Activated CD8-positive, alpha-beta memory T cell treated with anti-CD3 and anti-CD28 coated beads for 36 hours (primary cell): ENCODE measurements around the gene FAM210B. TPM values are rescaled to one million over a fixed set of nuclear protein-coding genes. Genes with fewer than 3 reads are reported as not detected.

Source experiments
- CTCF ChIA-PET: fragments of 350-600 bp; sonication (Branson Sonifier 250); formaldehyde crosslinking; loops from one replicate; lab custom pipeline; 2021; ENCODE audit warnings: antibody characterized with exemption; lab: Charles Lee
- POLR2A ChIA-PET: fragments of 350-600 bp; sonication (Branson Sonifier 250); formaldehyde crosslinking; loops from one replicate; lab custom pipeline; 2021; ENCODE audit warnings: antibody characterized with exemption; lab: Charles Lee
- total RNA-seq, 2 experiments: library from RNA; stranded (reverse); gene quantifications; one replicate each; pipeline ENCODE4 v1.2.3, GENCODE V29; 2021

FAM210B gene
- total RNA-seq, 2 experiments from 2014 or later: 4.3 to 4.8 TPM

- CTCF ChIA-PET: interaction anchor here (1.1 to 1.3 kb wide), 2 partner anchors 33 to 109 kb away, joined by 3 to 4 read pairs; partner anchors contain the start of genes AURKA, CSTF1 and RTF2
- POLR2A ChIA-PET: interaction anchor here (1.1 to 1.4 kb wide), 2 partner anchors 13 to 32 kb away, joined by 4 to 7 read pairs; partner anchors contain the start of genes AURKA and CSTF1
Observed at GRCh38 chr20:56359212-56360132, 698 bp downstream of the FAM210B start.

GRCh38 chr20:56360133-56360907, 1.5 kb downstream of the FAM210B start:
- POLR2A ChIA-PET: no interaction called here
- CTCF ChIA-PET: interaction anchor here (1.1 to 1.3 kb wide), 2 partner anchors 32 to 108 kb away, joined by 3 to 4 read pairs; partner anchors contain the start of genes AURKA, CSTF1 and RTF2

- POLR2A ChIA-PET: no interaction called here
- CTCF ChIA-PET: no interaction called here
Observed at GRCh38 chr20:56360908-56361205, 2.1 kb downstream of the FAM210B start.

- CTCF ChIA-PET: no interaction called here
- POLR2A ChIA-PET: no interaction called here
Observed at GRCh38 chr20:56361900-56362299, 3.1 kb downstream of the FAM210B start.

- ChIA-PET POLR2A (no interaction called here), CTCF (interaction anchor here (0.6 kb wide), 1 partner anchor 14 kb away, joined by 3 read pairs; no protein-coding TSS in a partner anchor)
Observed at GRCh38 chr20:56362833-56363413, 4.1 kb downstream of the FAM210B start.

GRCh38 chr20:56363491-56363890, 4.7 kb downstream of the FAM210B start:
- CTCF ChIA-PET: no interaction called here
- POLR2A ChIA-PET: interaction anchor here (0.5 kb wide), 1 partner anchor 11 kb away, joined by 5 read pairs; no protein-coding TSS in a partner anchor

GRCh38 chr20:56368351-56369134, 9.8 kb downstream of the FAM210B start:
- ChIA-PET POLR2A (no interaction called here), CTCF (no interaction called here)

GRCh38 chr20:56369179-56369578, 10.4 kb downstream of the FAM210B start:
- ChIA-PET POLR2A (no interaction called here), CTCF (no interaction called here)

- POLR2A ChIA-PET: interaction anchor here (1.2 kb wide), 1 partner anchor 13 kb away, joined by 4 read pairs; the partner anchor contains the start of gene FAM210B
- CTCF ChIA-PET: interaction anchor here (1.3 kb wide), 1 partner anchor 12 kb away, joined by 5 read pairs; no protein-coding TSS in a partner anchor
Observed at GRCh38 chr20:56371977-56372376, 13.2 kb downstream of the FAM210B start.

- POLR2A ChIA-PET: interaction anchor here (1.2 kb wide), 1 partner anchor 14 kb away, joined by 4 read pairs; the partner anchor contains the start of gene FAM210B
- CTCF ChIA-PET: interaction anchor here (1.3 kb wide), 1 partner anchor 11 kb away, joined by 5 read pairs; no protein-coding TSS in a partner anchor
Observed at GRCh38 chr20:56372850-56373249, 14.1 kb downstream of the FAM210B start.

- POLR2A ChIA-PET: no interaction called here
- CTCF ChIA-PET: interaction anchor here (0.6 kb wide), 1 partner anchor 74 kb away, joined by 3 read pairs; no protein-coding TSS in a partner anchor
Observed at GRCh38 chr20:56373942-56374341, 15.2 kb downstream of the FAM210B start.

- CTCF ChIA-PET: interaction anchor here (1.3 kb wide), 1 partner anchor 127 kb away, joined by 3 read pairs; no protein-coding TSS in a partner anchor
Observed at GRCh38 chr20:56376331-56376730, 17.6 kb downstream of the FAM210B start.

GRCh38 chr20:56378386-56378785, 19.6 kb downstream of the FAM210B start:
- ChIA-PET CTCF (no interaction called here), POLR2A (no interaction called here)

More at GRCh38 chr20:56376331-56376730, 17.6 kb downstream of the FAM210B start:
- POLR2A ChIA-PET: no interaction called here

- CTCF ChIA-PET: no interaction called here
Observed at GRCh38 chr20:56380375-56380774, 21.6 kb downstream of the FAM210B start.

GRCh38 chr20:56381501-56381900, 22.7 kb downstream of the FAM210B start:
- POLR2A ChIA-PET: no interaction called here
- CTCF ChIA-PET: no interaction called here

More at GRCh38 chr20:56380375-56380774, 21.6 kb downstream of the FAM210B start:
- POLR2A ChIA-PET: interaction anchor here (0.6 kb wide), 1 partner anchor 49 kb away, joined by 3 read pairs; no protein-coding TSS in a partner anchor

- ChIA-PET POLR2A (no interaction called here), CTCF (no interaction called here)
Observed at GRCh38 chr20:56382696-56383095, 23.9 kb downstream of the FAM210B start.

GRCh38 chr20:56383334-56383733, 24.6 kb downstream of the FAM210B start:
- CTCF ChIA-PET: interaction anchor here (1.4 kb wide), 1 partner anchor 11 kb away, joined by 5 read pairs; no protein-coding TSS in a partner anchor
- POLR2A ChIA-PET: no interaction called here

- ChIA-PET CTCF (no interaction called here), POLR2A (no interaction called here)
Observed at GRCh38 chr20:56385130-56385529, 26.4 kb downstream of the FAM210B start.
